T-helper 1 cell treated with Interleukin-12 subunit alpha and Interleukin-12 subunit beta and Interleukin-4 antibody, amounts not matched to agents 30 μg/mL and 1 μg/mL, for 36 hours (primary cell): Measurements from ENCODE around the gene ASB9.
"Not testable (repeated sequence)": the region's sequence is repeated elsewhere in the genome, so short reads cannot be mapped to it uniquely, and the experiment has no call there.

Experiments used
- H3K27ac Mint-ChIP-seq: one replicate; pipeline ENCODE4 v1.8.0; 2021; ENCODE audit warnings: mild to moderate bottlenecking, mixed read lengths
- H3K27me3 Mint-ChIP-seq: one replicate; pipeline ENCODE4 v1.8.0; 2021; ENCODE audit warnings: low read depth, mixed read lengths
- H3K36me3 Mint-ChIP-seq: one replicate; pipeline ENCODE4 v1.8.0; 2021; ENCODE audit warnings: low read depth, mixed read lengths
- H3K4me1 Mint-ChIP-seq: one replicate; pipeline ENCODE4 v1.8.0; 2021; ENCODE audit warnings: low read depth, mixed read lengths
- H3K4me3 Mint-ChIP-seq: one replicate; pipeline ENCODE4 v1.8.0; 2021; ENCODE audit warnings: mild to moderate bottlenecking, moderate library complexity, mixed read lengths
- H3K9me3 Mint-ChIP-seq: one replicate; pipeline ENCODE4 v1.8.0; 2021; ENCODE audit warnings: mixed read lengths

Gene ASB9

DNA sequence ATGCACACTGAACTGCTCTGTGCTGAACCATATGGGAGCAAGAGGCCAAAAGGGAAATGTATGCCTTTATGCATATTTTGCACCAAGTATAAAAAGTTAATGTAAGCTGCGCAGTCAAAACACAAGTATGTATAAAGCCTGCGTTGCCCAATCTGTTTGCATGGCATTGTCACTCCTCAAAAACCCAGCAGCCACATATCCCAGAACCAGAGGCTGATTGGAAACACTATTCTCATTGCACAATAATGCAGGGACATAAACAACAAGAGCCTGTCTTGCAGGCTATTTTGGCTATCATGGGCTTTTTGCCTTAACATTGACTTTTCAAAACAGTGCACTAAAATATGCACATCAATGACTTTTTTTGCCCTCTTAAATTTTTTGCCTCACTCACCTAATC lies 5.1 kb upstream of the ASB9 start:
- Mint-ChIP-seq H3K27me3 (peaks cover 3% of the 10 kb centered on the region), H3K27ac (no peak overlapping the region), H3K9me3 (no peaks in the 10 kb centered on the region), H3K4me3 (no peak overlapping the region), H3K36me3 (no peaks in the 10 kb centered on the region), H3K4me1 (peaks cover 1% of the 10 kb centered on the region)

DNA sequence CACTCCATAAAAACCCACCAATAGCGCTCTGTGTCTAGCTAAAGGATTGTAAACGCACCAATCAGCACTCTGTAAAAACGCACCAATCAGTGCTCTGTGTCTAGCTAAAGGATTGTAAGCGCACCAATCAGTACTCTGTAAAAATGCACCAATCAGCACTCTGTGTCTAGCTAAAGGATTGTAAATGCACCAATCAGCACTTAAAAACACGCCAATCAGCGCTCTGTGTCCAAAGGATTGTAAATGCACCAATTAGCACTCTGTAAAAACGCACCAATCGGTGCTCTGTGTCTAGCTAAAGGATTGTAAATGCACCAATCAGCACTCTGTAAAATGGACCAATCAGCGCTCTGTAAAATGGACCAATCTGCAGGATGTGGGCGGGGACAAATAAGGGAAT lies 3.4 kb upstream of the ASB9 start:
- not testable (repeated sequence) for H3K36me3 Mint-ChIP-seq, H3K4me3 Mint-ChIP-seq, H3K9me3 Mint-ChIP-seq, H3K27ac Mint-ChIP-seq, H3K4me1 Mint-ChIP-seq, H3K27me3 Mint-ChIP-seq

DNA sequence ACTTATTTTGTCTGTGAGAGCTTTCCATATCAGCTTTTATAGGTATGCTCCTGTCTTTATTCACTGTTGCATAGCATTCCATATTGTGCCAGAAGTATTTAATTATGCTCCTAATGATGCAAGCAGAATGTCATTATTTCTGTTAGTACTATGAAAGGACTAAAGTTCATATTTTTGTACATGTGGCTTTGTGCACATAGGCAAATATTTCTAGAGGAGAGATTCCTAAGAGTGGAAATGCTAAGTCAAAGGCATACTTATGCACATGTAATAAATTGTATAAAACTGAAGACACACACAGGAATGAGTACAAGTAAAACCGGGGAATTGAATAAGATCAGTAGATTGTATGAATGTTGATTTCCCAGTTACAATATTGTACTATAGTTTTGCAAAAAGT lies 1.9 kb upstream of the ASB9 start:
- H3K4me1 Mint-ChIP-seq: peaks cover 5% of the 10 kb centered on the region
- no peaks in the 10 kb centered on the region for H3K9me3 Mint-ChIP-seq
- no peaks in the 10 kb centered on the region for H3K36me3 Mint-ChIP-seq
- peaks cover 3% of the 10 kb centered on the region for H3K27me3 Mint-ChIP-seq
- H3K4me3 Mint-ChIP-seq: no peak overlapping the region
- no peak overlapping the region for H3K27ac Mint-ChIP-seq

DNA sequence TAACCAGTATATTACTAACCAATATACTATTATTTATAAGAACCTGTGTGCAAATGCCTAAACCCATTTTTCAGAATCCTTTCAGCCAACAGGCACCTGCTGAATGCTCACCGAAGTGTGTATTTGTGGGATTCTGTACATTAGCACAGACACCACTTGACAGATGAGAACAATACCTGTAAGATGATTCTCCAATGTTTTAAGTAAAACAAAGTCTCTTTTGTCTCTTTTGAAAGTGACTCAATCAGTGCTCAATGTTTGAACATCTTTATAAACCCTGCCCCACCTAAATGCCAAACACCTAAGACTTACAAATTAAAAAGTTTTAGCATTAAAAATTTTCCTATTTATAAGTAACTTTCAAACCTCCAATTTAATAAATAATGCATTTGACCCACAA lies 763 bp downstream of the ASB9 start:
- Mint-ChIP-seq H3K9me3 (no peaks in the 10 kb centered on the region), H3K4me1 (peaks cover 5% of the 10 kb centered on the region), H3K4me3 (no peak overlapping the region), H3K36me3 (no peaks in the 10 kb centered on the region), H3K27me3 (no peaks in the 10 kb centered on the region), H3K27ac (no peak overlapping the region)

DNA sequence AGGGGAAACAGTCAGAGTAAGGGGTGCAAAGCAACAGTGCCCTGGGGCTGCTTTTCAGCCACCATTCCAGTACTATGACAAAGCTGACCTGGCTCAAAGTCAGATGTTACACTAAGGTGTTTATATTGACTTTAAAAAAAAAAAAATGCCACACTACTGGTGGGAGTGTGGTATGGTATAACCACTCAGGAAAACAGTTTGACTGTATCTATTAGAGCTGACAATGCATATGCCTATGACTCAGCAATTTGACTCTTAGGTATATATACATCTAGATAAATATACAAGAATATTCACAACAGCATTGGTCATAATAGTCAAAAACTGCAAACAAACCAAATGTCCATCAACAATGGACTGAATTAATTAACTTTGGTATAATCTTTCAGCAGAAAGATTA lies 15.0 kb downstream of the ASB9 start:
- H3K36me3 Mint-ChIP-seq: no peaks in the 10 kb centered on the region
- H3K27ac Mint-ChIP-seq: no peak overlapping the region
- no peaks in the 10 kb centered on the region for H3K27me3 Mint-ChIP-seq
- H3K4me3 Mint-ChIP-seq: no peak overlapping the region
- H3K9me3 Mint-ChIP-seq: no peaks in the 10 kb centered on the region
- H3K4me1 Mint-ChIP-seq: no peaks in the 10 kb centered on the region

DNA sequence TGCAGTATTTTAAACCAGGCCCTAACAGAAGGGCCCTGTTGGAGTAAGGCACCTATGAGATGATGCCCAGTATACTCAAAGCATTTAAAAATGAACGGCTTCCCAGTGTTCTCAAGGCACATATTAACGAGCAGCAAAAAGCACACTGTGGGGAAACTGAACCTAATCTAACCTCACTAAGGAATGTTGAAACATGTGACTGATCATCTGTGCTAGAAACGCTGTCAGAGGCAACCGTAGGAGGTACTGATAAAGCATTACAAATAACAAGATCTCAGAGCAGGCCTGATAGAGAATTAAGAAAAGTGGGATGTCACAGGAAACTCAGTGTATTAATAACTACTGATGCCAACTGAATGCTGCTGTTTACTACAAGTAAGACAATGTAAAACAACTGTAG lies 24.0 kb downstream of the ASB9 start:
- H3K4me3 Mint-ChIP-seq: no peak overlapping the region
- no peaks in the 10 kb centered on the region for H3K36me3 Mint-ChIP-seq
- no peaks in the 10 kb centered on the region for H3K9me3 Mint-ChIP-seq
- H3K4me1 Mint-ChIP-seq: no peaks in the 10 kb centered on the region
- no peaks in the 10 kb centered on the region for H3K27me3 Mint-ChIP-seq
- H3K27ac Mint-ChIP-seq: no peak overlapping the region

GRCh38 chrX:15244421-15244820 lies 25.5 kb downstream of the ASB9 start:
- Mint-ChIP-seq H3K27ac (no peak overlapping the region), H3K4me1 (no peaks in the 10 kb centered on the region), H3K4me3 (no peak overlapping the region), H3K36me3 (no peaks in the 10 kb centered on the region), H3K27me3 (no peaks in the 10 kb centered on the region), H3K9me3 (no peaks in the 10 kb centered on the region)

GRCh38 chrX:15242899-15243555 lies 26.9 kb downstream of the ASB9 start:
- no peak overlapping the region for H3K4me3 Mint-ChIP-seq
- no peaks in the 10 kb centered on the region for H3K27me3 Mint-ChIP-seq
- H3K27ac Mint-ChIP-seq: no peak overlapping the region
- H3K36me3 Mint-ChIP-seq: no peaks in the 10 kb centered on the region
- no peaks in the 10 kb centered on the region for H3K9me3 Mint-ChIP-seq
- no peaks in the 10 kb centered on the region for H3K4me1 Mint-ChIP-seq

DNA sequence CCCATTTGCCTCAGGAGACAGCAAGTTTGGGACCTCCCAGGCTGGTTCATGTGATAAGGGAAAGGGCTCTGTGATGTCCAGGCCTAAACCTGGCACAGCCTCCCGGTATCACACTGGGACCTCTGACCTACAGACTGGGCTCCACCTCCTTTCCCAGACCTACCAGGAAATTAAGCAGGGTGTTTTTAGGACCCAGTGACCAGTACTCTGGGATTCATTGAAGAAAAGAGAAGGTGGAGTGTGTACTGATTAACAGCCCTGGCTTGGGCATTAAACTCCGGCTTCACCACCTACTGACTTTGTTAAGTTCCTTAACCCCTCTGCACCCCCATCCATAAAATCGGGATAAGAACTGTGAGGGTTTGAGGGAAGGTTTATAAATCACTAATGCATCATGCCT lies 28.6 kb downstream of the ASB9 start:
- H3K4me1 Mint-ChIP-seq: no peaks in the 10 kb centered on the region
- peaks cover 3% of the 10 kb centered on the region for H3K9me3 Mint-ChIP-seq
- H3K36me3 Mint-ChIP-seq: no peaks in the 10 kb centered on the region
- H3K4me3 Mint-ChIP-seq: no peak overlapping the region
- H3K27ac Mint-ChIP-seq: no peak overlapping the region
- peaks cover 8% of the 10 kb centered on the region for H3K27me3 Mint-ChIP-seq

GRCh38 chrX:15240414-15240813 lies 29.5 kb downstream of the ASB9 start:
- H3K27ac Mint-ChIP-seq: no peak overlapping the region

GRCh38 chrX:15236146-15236545 lies 33.7 kb downstream of the ASB9 start:
- Mint-ChIP-seq H3K27ac (no peak overlapping the region), H3K4me3 (no peak overlapping the region), H3K9me3 (peaks cover 3% of the 10 kb centered on the region), H3K27me3 (peaks cover 16% of the 10 kb centered on the region), H3K4me1 (no peaks in the 10 kb centered on the region), H3K36me3 (no peaks in the 10 kb centered on the region)

More at GRCh38 chrX:15240414-15240813, 29.5 kb downstream of the ASB9 start:
- Mint-ChIP-seq H3K9me3 (peaks cover 3% of the 10 kb centered on the region), H3K27me3 (peaks cover 9% of the 10 kb centered on the region), H3K4me3 (no peak overlapping the region), H3K4me1 (no peaks in the 10 kb centered on the region), H3K36me3 (no peaks in the 10 kb centered on the region)

DNA sequence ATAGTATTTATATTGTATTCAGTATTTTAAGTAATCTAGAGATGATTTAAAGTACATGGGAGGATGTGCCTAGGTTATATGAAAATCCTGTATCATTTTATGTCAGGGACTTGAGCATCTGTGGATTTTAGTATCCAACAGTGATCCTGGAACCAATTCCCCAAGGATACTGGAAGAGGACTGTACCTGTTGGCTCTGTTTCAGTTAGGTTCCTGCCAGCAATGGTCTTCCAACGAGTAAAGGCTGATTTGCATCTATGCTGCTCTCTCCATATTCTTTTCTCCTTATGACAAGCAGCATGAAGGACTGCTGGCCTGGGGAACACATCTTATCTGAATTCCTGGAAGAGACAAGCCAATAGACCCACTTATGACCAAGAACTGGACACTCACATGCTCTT lies 34.9 kb downstream of the ASB9 start:
- Mint-ChIP-seq H3K27me3 (peaks cover 16% of the 10 kb centered on the region), H3K27ac (no peak overlapping the region), H3K9me3 (peaks cover 3% of the 10 kb centered on the region), H3K4me1 (no peaks in the 10 kb centered on the region), H3K4me3 (no peak overlapping the region), H3K36me3 (no peaks in the 10 kb centered on the region)

DNA sequence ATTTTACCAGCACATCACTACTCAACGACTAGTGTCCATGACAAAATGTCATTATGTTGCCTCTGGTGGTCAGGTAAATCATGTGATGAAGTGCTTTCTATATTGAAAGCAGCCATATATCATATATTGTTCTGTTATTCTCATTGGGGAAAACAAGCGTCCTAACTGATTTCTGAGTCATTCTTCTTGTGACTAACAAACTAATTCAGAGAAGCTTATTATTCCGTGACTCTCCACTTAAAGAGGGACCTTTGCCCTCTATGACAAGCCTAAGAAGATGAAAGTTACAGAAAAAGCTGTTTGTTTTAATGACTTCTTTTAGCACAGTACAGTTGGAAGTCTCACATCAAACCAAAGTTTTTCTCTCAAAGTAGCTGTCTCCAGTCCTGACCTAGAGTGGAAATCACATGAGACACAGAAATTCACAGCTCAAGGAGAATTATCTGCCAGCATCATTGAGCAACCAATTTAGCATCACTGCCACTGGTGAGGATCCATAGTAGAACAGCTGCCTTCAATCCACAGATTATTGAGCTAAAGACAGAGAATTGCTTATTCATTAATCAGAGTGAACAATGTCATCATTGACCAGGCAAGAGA lies 36.4 kb downstream of the ASB9 start:
- Mint-ChIP-seq H3K9me3 (peaks cover 3% of the 10 kb centered on the region), H3K4me1 (no peaks in the 10 kb centered on the region), H3K27ac (no peak overlapping the region), H3K27me3 (peaks cover 16% of the 10 kb centered on the region), H3K4me3 (no peak overlapping the region), H3K36me3 (no peaks in the 10 kb centered on the region)

GRCh38 chrX:15224747-15225146 lies 45.1 kb downstream of the ASB9 start:
- Mint-ChIP-seq H3K27me3 (peaks cover 3% of the 10 kb centered on the region), H3K27ac (no peak overlapping the region), H3K36me3 (no peaks in the 10 kb centered on the region), H3K4me1 (no peaks in the 10 kb centered on the region), H3K4me3 (no peak overlapping the region), H3K9me3 (no peaks in the 10 kb centered on the region)

DNA sequence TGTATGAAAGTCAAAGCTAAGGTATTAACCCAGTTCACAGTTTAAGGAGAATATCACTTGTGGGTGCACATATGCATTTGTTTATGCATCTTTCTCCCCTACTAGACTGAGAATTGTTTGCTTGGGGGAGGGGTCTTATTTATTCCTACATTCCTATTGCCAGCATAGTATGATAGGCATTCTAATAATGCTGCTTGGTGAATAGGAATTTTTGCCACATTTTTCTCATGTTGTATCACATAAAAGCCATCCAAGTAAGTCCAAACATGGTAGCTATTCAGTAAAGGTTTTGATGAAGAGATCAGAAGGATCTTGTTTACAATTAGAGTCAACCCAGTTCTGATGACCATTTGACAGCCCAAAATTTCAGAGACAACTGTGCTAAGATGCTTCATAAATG lies 48.6 kb downstream of the ASB9 start:
- Mint-ChIP-seq H3K9me3 (no peaks in the 10 kb centered on the region), H3K27me3 (peaks cover 3% of the 10 kb centered on the region), H3K4me3 (no peak overlapping the region), H3K36me3 (no peaks in the 10 kb centered on the region), H3K27ac (no peak overlapping the region), H3K4me1 (no peaks in the 10 kb centered on the region)

GRCh38 chrX:15217161-15217560 lies 52.7 kb downstream of the ASB9 start:
- Mint-ChIP-seq H3K4me3 (no peak overlapping the region), H3K27me3 (peaks cover 13% of the 10 kb centered on the region), H3K4me1 (no peaks in the 10 kb centered on the region), H3K36me3 (no peaks in the 10 kb centered on the region), H3K9me3 (no peaks in the 10 kb centered on the region), H3K27ac (no peak overlapping the region)
